Activated CD4-positive, alpha-beta T cell treated with anti-CD3 and anti-CD28 coated beads, Interleukin-2, amount 50 U/mL, for 24 hours (primary cell): ENCODE results near the gene FRMD4A.

Experiments
- DNase-seq, 2 donors: peaks; one replicate each; pipeline ENCODE4 v3.0.0-alpha.2; 2020; ENCODE audit warnings: low read depth in 1 of 2, low spot score in 1 of 2

FRMD4A gene

DNA sequence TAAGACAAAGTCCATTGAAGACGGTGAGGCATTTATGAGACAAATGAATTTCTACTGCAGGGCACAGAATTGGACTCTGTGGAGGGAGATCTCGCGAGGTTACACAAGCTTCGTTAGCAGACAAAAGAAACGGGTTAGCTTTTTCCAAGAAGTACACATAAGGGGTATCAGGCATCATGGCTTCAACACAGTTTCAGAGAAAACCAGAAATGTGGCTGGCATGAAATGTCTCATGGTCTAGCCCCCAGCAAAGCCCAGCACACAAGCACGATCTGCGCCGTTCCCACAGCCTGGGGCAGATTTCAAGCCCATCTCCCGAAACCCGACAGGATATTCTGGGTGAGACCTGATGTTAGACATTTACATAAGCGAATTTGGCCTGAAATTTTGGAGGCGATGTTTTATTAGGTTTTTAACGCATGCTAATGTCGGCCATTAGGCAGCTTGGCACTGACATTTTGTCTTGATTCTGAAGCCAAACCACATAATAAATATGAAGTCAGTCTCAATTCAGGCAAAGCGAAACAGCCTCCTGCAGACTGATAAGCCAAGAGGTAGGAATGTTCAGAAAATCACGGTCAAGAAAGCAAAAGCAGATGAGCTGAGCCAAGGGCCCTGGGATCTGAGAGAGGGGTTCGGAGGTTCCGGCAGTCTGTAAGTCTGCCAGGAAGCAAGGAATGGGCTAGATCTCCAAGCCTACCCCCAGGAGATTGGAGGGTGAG lies 503.5 kb downstream of the FRMD4A start:
- DNase-seq = no peak

DNA sequence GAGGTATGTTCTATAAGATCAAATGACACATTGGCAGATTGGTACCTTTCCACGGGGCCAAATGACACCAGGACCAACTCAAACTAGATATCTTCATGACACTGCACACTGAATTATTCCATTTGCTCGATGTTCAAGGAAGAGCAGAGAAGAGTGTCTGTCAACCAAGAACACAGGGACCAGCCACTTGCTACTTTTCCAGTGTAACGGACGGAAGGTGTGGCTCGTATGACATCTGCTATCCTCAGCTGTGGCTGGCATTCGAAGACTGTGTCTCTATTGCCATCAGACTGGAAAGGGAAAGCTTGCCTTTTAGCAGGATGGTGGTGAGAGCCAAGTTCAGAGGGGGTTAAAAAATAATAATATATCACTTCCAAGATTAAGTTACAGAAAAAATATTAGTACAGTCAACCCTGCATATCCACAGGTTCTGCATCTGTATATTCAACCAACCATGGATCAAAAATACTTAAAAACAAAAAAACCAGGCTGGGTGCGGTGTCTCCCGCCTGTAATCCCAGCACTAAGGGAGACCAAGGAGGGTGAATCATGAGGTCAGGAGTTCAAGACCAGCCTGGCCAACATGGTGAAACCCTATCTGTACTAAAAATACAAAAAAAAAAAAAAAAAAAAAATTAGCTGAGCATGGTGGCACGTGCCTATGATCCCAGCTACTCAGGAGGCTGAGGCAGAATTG lies 506.9 kb downstream of the FRMD4A start:
- DNase-seq = no peak

DNA sequence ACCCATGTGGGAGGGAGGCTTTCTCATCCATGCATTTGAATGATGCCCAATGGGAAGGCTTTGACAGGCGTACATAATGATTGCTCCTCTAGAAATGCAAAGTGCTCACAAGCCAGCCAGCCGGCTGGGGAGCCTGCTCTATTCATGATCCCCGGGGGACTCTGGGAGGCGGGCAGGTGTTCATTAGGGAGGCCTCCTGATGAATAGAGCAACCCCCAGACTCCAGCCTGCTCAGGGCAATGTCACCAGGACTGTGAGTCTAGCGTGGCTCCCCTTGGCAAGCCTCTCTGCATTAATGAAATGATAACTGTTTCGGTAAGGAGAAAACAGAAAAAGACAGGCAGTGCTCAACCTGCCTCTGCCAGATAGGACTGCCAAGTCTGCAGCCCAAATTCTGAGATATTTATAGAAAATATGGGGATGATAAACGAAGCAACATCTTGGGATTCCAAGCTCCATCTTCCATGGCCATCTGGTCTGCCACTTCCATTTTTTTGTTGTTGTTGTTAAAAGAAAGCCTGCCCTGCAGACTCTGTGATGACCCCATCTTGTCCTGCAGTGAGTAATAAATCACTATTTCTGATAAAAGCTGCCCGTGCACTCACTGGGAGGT lies 507.5 kb downstream of the FRMD4A start:
- DNase-seq = no peak

DNA sequence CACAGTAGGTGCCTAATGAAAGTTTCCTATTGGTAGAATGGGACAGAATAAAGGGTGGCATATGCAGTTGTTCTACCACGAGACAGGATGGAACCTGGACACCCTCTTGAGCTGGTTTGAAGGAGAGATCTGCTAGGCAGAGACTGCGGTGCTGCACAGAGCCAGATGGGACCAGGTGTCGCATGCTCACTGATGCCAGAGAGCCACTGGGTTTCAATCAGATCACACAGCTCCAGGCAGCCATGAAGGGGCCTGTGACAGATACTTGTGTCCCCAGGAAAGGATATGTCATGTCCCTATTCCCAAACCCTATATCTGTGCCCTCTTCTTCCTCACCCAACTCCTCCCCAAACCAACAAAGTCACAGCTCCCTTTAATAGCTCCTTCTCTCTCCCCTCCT lies 508.2 kb downstream of the FRMD4A start:
- no peak for DNase-seq

DNA sequence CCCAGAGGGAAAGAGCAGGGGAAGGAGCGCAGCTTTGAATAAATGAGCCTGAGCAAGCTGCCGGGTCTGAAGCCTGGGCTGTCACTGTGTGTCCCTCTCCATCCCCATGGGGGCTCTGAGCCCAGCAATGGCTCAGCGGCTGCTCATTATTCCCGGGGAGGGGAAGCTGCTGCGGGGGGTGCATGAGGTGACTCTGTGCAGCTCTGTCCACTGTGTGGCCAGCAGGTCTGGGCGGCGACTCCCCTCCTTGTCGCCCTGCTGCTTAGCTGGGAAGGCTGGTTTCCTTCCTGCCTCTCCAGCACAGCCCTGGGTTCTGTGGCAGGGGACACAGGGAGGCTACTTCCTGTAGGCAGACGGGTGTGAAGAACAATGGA lies 509.8 kb downstream of the FRMD4A start:
- DNase-seq = no peak

DNA sequence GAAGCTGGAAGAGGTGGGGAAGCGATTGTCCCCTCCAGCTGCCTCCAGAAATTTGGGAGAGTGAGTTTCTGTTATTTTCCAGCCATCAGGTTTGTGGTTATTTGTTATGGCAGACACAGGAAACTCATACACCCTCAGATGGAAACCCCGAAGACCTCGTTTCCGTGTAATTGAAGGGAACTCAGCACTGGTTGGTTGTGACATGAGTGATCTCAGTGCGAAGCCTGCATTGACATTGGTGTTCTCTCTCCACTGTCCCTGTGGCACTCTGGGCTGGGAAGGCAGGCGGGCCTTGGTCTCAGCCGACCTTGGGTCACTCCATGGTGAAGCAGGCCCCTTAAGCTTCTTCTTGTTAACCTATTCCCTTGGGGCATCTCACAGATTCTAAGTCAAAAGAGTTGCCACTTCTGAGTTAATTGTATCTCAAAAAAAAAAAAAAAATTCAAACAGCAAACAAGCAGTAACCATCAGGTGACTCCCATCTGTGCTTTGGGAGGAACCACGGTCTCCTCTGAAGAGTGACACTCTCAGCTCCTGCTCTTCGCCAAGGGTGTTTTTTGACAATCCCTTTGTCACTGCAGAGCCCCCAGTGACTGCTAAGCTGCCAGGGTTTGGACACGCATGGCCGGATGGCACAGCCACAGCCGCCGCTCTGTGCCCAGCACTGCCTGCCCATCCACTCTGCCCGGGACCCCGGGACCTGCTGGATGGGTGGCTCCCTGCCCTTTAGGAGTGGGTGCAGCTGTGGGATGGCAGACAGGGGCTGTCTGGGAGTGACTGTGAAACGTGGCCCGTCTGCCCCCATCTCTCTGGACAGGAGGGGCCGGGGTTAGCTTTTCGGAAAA lies 510.4 kb downstream of the FRMD4A start:
- no peak for DNase-seq

DNA sequence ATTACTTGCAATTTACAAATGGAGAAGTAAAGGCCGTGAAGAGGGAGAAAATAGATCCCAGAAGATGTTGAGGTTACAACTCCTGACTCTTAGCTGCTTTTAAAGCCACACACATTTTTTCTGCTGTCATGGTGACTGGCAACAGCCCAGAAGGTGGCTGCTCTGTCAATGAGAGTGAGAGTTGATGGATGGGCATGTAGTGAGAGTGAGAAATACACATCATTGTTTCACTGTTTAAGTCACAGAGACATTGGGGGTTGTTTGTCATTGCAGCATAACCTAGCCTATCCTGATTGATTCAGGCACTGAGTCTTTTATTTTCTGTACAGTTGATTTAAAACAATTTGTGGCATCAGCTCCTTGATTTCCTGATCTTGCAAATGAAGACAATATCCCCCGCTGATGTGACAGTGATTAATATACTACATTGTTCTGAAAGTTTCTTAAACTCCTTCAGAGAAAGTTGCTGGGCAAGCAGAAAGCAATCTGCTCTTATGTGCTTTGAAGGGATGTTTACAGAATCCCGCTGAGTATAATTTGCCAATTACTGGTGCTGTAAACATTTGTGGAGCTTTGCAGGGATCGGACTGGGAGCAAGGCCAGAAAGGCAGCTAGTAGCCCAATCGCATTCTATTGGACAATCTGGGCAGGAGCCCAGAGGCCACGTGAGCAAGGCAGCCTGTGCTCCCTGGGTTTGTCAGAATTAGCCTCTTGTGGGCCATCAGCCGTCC lies 514.4 kb downstream of the FRMD4A start:
- no peak for DNase-seq

DNA sequence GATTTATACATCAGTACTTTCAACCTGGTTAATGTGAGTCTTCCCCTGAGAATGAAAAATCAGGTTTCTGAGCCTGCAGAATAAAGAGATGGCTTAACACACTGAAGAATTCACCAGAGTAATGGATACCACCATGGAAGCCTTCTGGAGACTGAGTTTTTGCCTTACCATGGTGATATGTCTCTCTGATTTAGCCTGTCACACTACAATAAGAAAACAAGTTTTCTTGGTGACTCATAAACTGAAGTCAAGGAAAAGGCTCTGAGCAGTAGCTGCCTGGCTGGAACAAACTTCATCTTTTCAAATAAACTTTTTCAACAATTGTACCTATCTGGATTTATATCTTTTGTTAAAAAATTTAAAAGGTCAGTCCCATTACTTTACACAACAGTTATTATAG lies 515.0 kb downstream of the FRMD4A start:
- DNase-seq = no peak

DNA sequence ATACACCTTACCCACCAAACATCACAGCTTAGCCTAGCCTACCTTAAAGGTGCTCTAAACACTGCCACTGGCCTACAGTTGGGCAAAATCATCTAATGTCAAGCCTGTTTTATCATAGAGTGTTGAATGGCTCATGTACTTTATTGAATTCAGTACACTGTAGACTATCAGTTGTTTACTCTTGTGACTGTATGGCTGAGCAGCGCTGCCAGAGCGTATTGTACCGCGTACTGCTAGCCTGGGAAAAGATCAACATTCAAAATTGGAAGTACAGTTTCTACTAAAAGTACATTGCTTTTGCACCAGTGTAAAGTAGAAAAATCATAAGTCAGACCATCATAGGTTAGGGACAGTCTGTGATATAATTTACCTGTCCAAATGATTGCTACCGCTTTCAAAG lies 517.2 kb downstream of the FRMD4A start:
- no peak for DNase-seq

DNA sequence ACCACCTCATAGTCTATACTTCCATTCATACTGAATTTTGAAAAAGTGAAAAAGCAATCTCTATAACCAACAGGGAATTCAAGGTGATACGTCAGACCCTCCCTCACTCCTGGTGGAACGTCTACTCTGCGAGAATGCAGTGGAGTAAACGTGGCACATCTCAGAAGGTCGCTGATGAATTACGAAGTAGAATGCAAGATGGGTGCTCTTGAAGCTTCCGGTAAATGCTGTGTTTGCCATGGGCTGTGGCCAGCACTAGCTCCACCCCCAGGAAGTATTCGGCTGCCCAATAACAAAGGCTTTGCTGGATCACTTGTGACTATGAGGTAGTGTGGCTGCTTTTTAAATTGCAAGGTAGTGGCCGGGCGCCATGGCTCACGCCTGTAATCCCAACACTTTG lies 517.9 kb downstream of the FRMD4A start:
- no peak for DNase-seq

DNA sequence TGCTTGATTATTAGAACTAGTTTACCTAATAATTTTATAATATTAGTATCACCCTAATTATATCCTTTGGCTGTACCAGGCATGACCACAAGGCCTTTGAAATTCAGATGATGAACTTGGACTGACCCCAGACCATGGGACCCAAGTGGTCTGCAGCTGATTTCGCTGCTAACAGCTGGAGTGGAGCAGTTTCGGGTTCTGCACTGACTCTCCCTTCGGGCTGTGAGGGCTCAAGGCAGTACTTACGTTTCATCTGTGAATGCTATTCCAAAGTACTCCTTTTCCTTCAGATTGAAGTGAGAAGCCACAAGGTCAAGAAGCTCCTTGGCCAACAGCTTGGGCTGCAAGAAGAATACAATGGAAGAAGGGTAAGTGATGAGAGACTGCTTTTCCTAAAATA lies 520.2 kb downstream of the FRMD4A start:
- DNase-seq = no peak

DNA sequence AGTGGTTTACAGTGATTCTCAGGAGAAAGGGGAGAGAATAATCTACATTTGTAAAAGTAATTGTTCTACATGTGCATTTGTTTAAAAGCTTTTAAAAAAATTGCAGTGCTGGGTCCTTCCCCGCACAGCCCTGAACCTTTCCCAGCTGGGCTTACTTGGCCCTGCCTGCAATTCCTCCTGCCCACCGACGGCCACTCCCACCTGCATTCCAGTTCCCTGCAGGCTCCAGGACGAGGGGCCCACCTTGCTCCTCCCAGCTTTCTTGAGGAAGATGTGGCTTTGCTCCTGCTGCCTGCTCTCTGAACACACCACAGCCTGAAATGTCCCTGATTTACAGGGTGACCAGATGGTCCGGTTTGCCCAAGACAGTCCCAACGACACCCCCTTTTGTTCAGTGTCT lies 521.3 kb downstream of the FRMD4A start:
- no peak for DNase-seq

DNA sequence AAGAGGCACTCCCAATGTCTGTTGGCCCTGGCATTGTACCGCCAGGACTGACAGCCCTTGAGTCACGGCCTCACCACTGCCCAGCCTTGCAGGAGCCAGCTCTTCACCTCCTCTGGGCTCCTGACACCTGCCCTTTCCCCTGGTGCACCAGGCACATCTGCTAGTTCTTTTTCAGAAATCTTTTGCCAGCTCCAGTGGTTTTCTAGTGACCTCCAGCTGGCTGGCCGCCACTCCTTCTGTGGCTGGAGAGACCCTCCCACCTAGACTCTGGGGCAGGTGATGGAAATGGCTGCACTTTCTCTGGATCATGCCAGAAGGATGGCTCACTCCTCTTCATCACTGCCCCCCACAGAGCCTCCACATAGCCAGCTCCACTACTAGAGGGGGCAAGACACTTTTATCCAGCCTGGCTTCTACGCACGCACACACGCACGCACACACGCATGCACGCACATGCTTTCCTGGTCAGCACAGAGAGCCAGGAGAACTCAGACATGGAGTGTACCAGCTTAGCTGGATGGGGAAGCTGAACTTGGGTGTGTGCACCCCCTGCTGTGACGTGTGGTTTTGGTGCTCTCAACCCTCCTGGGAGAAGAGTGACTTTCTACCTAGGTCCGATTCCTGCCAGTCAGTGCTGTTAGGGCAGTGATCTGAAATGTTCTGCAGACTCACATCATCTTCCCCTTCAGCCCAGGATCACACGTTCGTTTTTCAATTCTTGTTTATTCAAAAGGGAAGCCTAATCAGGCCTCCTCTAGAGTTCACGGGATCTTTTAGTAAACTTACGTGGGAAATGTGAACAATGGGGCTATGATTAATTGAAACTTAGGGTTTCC lies 522.0 kb downstream of the FRMD4A start:
- no peak for DNase-seq

DNA sequence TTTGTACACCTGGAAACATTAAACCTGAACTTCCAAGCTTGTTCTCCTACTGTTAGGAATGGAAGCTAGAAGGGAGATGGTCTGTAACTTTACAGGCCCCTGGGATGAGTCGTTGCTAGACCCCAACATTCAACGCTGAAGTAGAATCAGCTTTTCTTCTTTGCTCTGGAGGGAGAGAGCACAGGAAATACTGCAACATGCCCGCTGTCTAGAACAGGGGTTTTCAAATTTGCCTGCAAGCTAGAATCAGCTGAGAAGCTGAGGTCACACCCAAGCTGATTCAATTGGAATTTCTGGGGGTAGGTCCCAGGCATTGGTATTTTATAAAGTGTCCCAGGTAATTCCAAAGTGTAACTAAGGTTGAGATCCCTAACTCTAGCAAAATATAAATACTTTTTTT lies 524.3 kb downstream of the FRMD4A start:
- DNase-seq = no peak

DNA sequence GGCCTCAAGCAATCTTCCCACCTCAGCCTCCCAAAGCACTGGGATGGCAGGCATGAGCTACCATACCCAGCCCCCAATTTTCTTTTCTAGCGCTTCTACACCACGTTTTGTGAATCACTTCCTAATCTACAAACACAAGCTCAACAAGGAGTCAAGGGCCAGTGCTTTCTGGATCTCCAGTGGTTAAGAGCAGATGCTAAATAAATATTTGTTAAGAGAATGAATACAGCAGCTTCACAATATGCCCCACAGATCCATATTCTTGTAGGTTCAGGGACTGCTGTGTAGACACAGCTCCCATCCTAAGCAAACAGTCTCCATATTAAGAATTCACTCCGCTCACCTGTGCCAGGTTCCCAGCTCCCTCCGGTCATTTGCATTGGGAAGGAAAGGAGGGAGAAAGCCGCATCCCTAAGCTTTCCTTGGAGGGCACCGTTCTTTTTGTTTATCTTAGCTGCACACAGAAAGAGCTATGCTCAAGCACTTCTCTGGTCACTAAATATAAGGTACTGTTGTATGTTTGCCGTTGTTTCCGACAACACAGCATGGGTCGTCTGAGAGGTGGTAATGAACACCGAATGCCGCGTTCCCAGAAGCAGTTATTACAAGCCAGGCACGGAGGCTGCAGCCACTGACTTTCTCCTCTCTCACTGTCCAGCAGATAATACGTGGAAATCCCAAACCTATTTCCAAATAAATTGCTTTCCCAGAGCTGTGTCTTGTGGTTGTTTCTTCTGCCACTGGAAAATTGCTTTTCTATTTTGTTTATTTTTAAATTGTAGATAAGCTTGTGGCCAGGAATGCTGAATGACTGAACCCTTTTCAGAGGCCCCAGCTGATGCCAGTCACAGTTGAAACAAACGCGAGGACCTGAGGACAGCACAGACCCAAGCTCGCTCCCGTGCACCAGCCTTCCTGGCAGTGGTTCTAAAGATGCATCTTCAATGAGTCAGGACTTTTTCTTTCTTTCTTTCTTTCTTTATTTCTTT lies 526.9 kb downstream of the FRMD4A start:
- DNase-seq = no peak

DNA sequence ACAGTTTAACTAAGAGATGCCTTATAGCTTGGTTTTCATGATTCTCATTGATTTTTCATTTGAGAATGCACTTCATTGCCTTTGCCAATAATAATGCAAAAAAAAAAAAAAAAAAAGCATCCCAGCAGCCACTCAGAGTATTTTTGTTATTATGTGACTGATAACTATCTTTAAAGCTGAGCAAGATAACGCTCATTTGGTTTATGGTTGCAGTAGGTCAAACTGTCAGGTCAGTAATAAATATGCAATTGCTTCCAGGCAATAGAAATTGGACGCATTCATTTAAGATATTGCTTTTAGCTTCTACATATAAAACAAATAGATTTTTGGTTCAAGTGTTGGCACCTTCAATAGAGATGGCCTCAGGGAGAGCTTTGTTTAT lies 528.8 kb downstream of the FRMD4A start:
- DNase-seq = no peak

DNA sequence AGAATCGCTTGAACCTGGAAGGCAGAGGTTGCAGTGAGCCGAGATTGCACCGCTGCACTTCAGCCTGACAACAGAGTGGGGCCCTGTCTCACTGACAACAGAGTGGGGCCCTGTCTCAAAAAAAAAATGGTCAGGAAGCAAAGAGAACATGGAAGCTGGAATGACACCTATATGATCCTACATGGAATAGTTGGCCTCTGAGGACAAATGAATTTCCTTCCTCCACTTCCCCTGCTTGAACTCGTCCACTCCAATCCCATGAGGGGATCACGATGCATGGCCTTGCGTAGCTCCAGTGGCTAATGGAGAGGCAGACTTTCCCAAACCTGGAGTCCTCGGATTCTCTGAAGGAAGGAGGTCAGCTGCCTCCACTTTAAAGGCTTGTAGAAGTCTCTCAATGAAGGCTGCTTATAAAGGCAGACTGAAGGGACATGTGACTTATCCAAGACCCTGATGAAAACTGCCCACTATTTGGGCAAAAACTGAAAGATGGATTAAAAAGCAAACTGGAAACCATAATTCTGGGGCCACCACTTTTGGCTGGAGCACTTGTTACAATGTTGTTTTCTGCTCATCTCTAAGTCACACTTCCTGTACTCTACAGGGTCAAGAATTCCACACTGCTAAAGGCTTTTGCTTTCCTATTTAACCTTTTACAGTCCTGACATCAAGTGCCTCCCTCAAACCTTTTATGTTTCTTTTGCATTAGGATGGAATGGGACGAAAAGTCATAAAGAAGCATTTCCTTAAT lies 529.4 kb downstream of the FRMD4A start:
- DNase-seq = no peak

DNA sequence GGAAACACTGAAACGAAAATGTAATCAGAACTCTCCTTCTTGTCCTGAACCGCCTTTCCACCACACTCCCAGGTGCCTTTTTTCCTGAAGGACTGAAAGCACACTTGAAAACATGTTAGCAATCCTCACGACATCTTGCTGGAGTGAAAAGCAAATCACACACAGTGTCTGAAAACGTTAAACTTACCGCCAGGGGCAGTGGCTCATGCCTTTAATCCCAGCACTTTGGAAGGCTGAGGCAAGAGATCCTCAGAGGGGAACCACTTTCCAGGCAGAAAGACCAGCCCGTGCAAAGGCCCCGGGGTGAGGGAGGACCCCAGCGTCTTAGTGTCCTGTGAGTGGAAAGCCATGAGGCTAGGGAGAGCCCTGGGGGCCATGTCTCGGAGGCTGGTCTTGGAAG lies 533.6 kb downstream of the FRMD4A start:
- DNase-seq = no peak
